ENCODE data around the gene KCNMA1.

DNA sequence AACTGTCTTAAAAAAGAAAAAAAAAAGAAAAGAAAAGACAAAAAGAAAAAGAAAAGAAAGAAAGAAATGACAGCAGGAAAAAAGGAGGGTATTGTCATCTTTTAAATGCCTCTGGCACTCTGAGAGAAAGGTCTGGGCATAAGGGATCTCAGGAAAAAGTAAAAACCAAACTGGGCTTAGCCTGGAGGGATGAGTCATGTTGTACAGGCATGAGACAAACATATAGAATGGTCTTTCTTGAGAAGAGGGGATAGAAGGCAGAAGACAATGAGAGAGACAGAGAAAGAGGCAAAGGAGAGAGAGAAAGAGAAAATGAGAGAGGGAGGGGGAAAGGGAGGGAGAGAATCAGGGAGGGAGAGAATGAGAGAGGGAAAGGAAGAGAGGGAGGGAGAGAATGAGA lies 32.3 kb upstream of the KCNMA1 start:
- TF ChIP-seq, protein P1, sequence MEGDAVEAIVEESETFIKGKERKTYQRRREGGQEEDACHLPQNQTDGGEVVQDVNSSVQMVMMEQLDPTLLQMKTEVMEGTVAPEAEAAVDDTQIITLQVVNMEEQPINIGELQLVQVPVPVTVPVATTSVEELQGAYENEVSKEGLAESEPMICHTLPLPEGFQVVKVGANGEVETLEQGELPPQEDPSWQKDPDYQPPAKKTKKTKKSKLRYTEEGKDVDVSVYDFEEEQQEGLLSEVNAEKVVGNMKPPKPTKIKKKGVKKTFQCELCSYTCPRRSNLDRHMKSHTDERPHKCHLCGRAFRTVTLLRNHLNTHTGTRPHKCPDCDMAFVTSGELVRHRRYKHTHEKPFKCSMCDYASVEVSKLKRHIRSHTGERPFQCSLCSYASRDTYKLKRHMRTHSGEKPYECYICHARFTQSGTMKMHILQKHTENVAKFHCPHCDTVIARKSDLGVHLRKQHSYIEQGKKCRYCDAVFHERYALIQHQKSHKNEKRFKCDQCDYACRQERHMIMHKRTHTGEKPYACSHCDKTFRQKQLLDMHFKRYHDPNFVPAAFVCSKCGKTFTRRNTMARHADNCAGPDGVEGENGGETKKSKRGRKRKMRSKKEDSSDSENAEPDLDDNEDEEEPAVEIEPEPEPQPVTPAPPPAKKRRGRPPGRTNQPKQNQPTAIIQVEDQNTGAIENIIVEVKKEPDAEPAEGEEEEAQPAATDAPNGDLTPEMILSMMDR (IDR thresholded peaks at IDR 0.05; ENCODE audit: insufficient read depth, low read length, poor library complexity, severe bottlenecking): no peak
- no peak for TF ChIP-seq EZH2phosphoT487 (conservative IDR thresholded peaks at IDR 0.05; ENCODE audit: low read length)

Data from SU-DHL-6 (cell line).